Prostate gland (tissue), 2 donors: ENCODE results near the gene OGFOD1.

Source experiments
- POLR2AphosphoS5 ChIP-seq: sonication (generic); formaldehyde crosslinking; IDR thresholded peaks from one replicate; pipeline ENCODE4 v1.6.1; 2017; ENCODE audit warnings: antibody characterized with exemption
- TF ChIP-seq, protein P1 (sequence below), 4 experiments: fragments of 200-600 bp in 2 of 4; fragments of 450-650 bp in 2 of 4; sonication (generic) in 2 of 4; IDR thresholded peaks; 1 replicate in 3 of 4; 2 replicates in 1 of 4; pipeline ENCODE4 v1.5.1; 2016 to 2019; ENCODE audit warnings: antibody characterized with exemption in 4 of 4, mild to moderate bottlenecking in 2 of 4, moderate library complexity in 2 of 4

DNA sequence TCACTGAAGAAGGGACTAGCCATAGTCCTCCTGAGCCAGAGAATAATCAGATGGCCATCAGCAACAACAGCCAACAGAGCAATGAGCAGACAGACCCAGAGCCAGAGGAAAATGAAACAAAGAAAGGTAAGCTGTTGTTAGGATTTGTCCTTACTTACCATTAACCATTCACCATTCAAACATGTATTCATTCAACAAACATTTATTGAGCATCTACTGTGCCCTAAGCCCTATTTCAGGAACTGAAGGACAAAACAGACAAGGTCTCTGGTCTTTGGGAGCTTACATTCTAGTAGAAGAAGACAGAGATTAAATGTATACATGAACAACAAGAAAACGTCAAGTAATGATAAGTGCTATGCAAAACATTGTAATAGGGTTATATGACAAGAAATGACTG is 19.3 kb downstream of the OGFOD1 start:
- no peak for TF ChIP-seq POLR2AphosphoS5
- TF ChIP-seq, protein P1, sequence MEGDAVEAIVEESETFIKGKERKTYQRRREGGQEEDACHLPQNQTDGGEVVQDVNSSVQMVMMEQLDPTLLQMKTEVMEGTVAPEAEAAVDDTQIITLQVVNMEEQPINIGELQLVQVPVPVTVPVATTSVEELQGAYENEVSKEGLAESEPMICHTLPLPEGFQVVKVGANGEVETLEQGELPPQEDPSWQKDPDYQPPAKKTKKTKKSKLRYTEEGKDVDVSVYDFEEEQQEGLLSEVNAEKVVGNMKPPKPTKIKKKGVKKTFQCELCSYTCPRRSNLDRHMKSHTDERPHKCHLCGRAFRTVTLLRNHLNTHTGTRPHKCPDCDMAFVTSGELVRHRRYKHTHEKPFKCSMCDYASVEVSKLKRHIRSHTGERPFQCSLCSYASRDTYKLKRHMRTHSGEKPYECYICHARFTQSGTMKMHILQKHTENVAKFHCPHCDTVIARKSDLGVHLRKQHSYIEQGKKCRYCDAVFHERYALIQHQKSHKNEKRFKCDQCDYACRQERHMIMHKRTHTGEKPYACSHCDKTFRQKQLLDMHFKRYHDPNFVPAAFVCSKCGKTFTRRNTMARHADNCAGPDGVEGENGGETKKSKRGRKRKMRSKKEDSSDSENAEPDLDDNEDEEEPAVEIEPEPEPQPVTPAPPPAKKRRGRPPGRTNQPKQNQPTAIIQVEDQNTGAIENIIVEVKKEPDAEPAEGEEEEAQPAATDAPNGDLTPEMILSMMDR (IDR thresholded peaks at IDR 0.05): no peak
